ENCODE results near the gene SCRN1.

Gene SCRN1

GRCh38 chr7:29972315-29972669, 17.3 kb downstream of the SCRN1 start:
- TF ChIP-seq REST (IDR thresholded peaks at IDR 0.05; ENCODE audit: insufficient read depth in 1 of 2, low read depth in 2 of 2, low read length in 2 of 2) (no peak), FOXP2 (optimal IDR thresholded peaks at IDR 0.05; ENCODE audit: borderline replicate concordance, extremely low read depth, extremely low read length, insufficient read depth) (no peak), TAF1 (IDR thresholded peaks at IDR 0.05; ENCODE audit: borderline replicate concordance, insufficient read depth, low read length) (no peak), SIN3A (IDR thresholded peaks at IDR 0.05; ENCODE audit: borderline replicate concordance, insufficient read depth, low read length) (no peak)

GRCh38 chr7:29971566-29972314, 17.9 kb downstream of the SCRN1 start:
- no peak for TF ChIP-seq TAF1 (IDR thresholded peaks at IDR 0.05; ENCODE audit: borderline replicate concordance, insufficient read depth, low read length)
- no peak for TF ChIP-seq REST (IDR thresholded peaks at IDR 0.05; ENCODE audit: insufficient read depth in 1 of 2, low read depth in 2 of 2, low read length in 2 of 2)
- TF ChIP-seq POLR2AphosphoS5 (IDR thresholded peaks at IDR 0.05; ENCODE audit: low read depth, low read length) = no peak
- no peak for TF ChIP-seq SIN3A (IDR thresholded peaks at IDR 0.05; ENCODE audit: borderline replicate concordance, insufficient read depth, low read length)
- TF ChIP-seq FOXP2 (optimal IDR thresholded peaks at IDR 0.05; ENCODE audit: borderline replicate concordance, extremely low read depth, extremely low read length, insufficient read depth) = no peak

GRCh38 chr7:29970158-29970557, 19.4 kb downstream of the SCRN1 start:
- TF ChIP-seq REST (IDR thresholded peaks at IDR 0.05; ENCODE audit: insufficient read depth in 1 of 2, low read depth in 2 of 2, low read length in 2 of 2) (no peak), FOXP2 (optimal IDR thresholded peaks at IDR 0.05; ENCODE audit: borderline replicate concordance, extremely low read depth, extremely low read length, insufficient read depth) (no peak), POLR2AphosphoS5 (IDR thresholded peaks at IDR 0.05; ENCODE audit: low read depth, low read length) (no peak), TAF1 (IDR thresholded peaks at IDR 0.05; ENCODE audit: borderline replicate concordance, insufficient read depth, low read length) (no peak), SIN3A (IDR thresholded peaks at IDR 0.05; ENCODE audit: borderline replicate concordance, insufficient read depth, low read length) (no peak)

GRCh38 chr7:29969738-29970137, 19.9 kb downstream of the SCRN1 start:
- TF ChIP-seq TAF1 (IDR thresholded peaks at IDR 0.05; ENCODE audit: borderline replicate concordance, insufficient read depth, low read length) = no peak
- TF ChIP-seq REST (IDR thresholded peaks at IDR 0.05; ENCODE audit: insufficient read depth in 1 of 2, low read depth in 2 of 2, low read length in 2 of 2) = no peak
- no peak for TF ChIP-seq FOXP2 (optimal IDR thresholded peaks at IDR 0.05; ENCODE audit: borderline replicate concordance, extremely low read depth, extremely low read length, insufficient read depth)
- TF ChIP-seq POLR2AphosphoS5 (IDR thresholded peaks at IDR 0.05; ENCODE audit: low read depth, low read length) = no peak
